Muscle layer of duodenum (tissue), 2 donors: ENCODE results near the gene DNAJC25.
A peak's percentile ranks its signal among the peaks of the same experiment; 100 is the strongest.

ENCODE experiments used
- H3K27ac ChIP-seq: one replicate; pipeline ENCODE4 v1.7.0; 2013; ENCODE audit warnings: mild to moderate bottlenecking, low read length
- H3K27me3 ChIP-seq: one replicate; pipeline ENCODE4 v1.7.0; 2013; ENCODE audit warnings: low read depth, mild to moderate bottlenecking, control low read depth, low read length
- H3K36me3 ChIP-seq, 2 donors: one replicate each; pipeline ENCODE4 v1.7.0; 2013; ENCODE audit warnings: low read length in 2 of 2, control low read depth in 1 of 2, mild to moderate bottlenecking in 1 of 2; ENCODE audit not compliant: insufficient read depth in 2 of 2, control insufficient read depth in 1 of 2
- H3K4me1 ChIP-seq, 2 donors: one replicate each; pipeline ENCODE4 v1.7.0; 2013; ENCODE audit warnings: low read length in 2 of 2, mild to moderate bottlenecking in 2 of 2, control low read depth in 1 of 2, moderate library complexity in 1 of 2; ENCODE audit not compliant: insufficient read depth in 2 of 2, control insufficient read depth in 1 of 2
- H3K4me3 ChIP-seq, 2 donors: one replicate each; pipeline ENCODE4 v1.7.0; 2013; ENCODE audit warnings: low read length in 2 of 2, low read depth in 1 of 2, mild to moderate bottlenecking in 1 of 2
- H3K9me3 ChIP-seq, 2 donors: one replicate each; pipeline ENCODE4 v1.7.0; 2013; ENCODE audit warnings: low read length in 2 of 2, control low read depth in 1 of 2, mild to moderate bottlenecking in 1 of 2; ENCODE audit not compliant: control insufficient read depth in 1 of 2
- donor health status: healthy.

Gene DNAJC25

DNA sequence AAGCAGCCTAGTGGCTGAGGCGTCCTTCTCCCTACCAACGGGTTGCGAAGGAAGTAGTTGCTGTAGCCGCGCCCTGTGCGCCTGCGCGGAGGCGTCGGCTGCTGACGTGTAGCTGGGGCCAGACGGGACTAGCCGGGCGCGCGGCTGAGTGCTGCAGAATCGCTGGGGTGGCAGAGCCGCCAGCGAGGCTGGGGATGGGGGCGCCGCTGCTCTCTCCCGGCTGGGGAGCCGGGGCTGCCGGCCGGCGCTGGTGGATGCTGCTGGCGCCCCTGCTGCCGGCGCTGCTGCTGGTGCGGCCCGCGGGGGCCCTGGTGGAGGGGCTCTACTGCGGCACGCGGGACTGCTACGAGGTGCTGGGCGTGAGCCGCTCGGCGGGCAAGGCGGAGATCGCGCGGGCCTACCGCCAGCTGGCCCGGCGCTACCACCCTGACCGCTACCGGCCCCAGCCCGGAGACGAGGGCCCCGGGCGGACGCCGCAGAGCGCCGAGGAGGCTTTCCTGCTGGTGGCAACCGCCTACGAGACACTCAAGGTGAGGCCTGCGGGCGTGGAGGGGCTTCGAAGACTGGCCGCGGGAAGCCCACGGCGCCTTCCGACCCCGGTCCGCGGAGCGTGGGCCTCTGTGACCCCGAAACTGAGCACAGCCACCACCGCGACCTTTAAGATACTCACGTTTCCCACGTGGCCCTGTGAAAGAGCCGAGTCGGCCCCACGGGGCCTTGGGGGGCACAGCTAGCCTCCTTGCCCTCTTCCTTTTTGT, at the start of gene DNAJC25:
Gene DNAJC25 (plus strand): TSS at position 121 of the 758 bp plus-strand sequence. CDS start 74 bp downstream, at position 195.
- Histone ChIP-seq H3K4me1 (peaks cover 4 to 21% of the 10 kb centered on the region in 2 donors), H3K36me3 (no peaks in the 10 kb centered on the region), H3K9me3 (no peaks in the 10 kb centered on the region), H3K27me3 (no peaks in the 10 kb centered on the region), H3K4me3 (peak within 1 kb of the TSS; percentile 91 to 92), H3K27ac (peak within 1 kb of the TSS; percentile 81)

DNA sequence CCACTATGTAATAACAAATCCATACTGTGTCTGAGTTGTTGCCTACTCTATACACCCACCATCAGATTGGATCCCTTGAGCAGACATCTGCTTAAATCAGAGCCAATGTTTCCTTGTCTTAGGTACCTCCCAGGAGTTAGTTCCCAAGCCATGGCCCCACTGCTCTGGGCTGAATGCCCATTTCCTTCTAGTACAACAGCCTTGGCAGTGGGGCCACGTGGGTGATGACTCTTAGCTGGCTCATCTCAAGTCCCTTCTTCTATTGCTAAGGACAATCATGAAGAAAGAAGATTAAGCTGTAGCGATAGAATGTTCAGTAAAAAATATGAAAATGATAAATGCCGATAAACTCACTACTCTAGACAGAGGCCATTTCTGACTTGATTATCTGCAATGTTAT, 48.2 kb upstream of the DNAJC25 start:
- H3K4me3 ChIP-seq = no peak overlapping the region
- no peak overlapping the region for H3K27ac ChIP-seq
- H3K36me3 ChIP-seq = peaks cover 49 to 62% of the 10 kb centered on the region in 2 donors
- H3K9me3 ChIP-seq = no peaks in the 10 kb centered on the region
- no peaks in the 10 kb centered on the region for H3K4me1 ChIP-seq
- H3K27me3 ChIP-seq = no peaks in the 10 kb centered on the region

DNA sequence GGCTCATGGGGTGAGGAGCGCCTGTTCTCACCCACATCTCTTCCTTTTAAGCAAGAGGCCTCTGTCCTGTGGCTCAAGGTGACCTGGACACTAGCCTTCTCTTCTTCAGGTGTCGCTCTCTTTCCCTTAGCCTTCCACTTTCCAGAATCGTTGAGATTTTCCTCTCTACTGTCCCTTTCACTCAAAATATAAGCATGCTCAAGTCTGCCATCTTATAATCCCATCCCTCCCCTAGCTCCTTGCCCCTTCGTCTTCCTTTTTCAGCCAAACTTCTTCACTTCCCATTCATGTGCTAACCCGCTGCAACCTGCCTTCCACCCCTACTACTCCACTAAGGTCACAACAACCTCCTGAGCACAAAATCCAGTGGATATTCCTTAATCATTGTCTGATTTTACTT, 44.8 kb upstream of the DNAJC25 start:
- no peak overlapping the region for H3K27ac ChIP-seq
- H3K36me3 ChIP-seq = peaks cover 32 to 41% of the 10 kb centered on the region in 2 donors
- no peaks in the 10 kb centered on the region for H3K9me3 ChIP-seq
- H3K4me3 ChIP-seq = no peak overlapping the region
- H3K27me3 ChIP-seq = no peaks in the 10 kb centered on the region
- H3K4me1 ChIP-seq = no peaks in the 10 kb centered on the region

GRCh38 chr9:111588846-111589245, 42.3 kb upstream of the DNAJC25 start:
- H3K9me3 ChIP-seq = no peaks in the 10 kb centered on the region
- no peaks in the 10 kb centered on the region for H3K27me3 ChIP-seq

GRCh38 chr9:111597852-111598732, 33.0 kb upstream of the DNAJC25 start:
- H3K9me3 ChIP-seq = no peaks in the 10 kb centered on the region

More at GRCh38 chr9:111588846-111589245, 42.3 kb upstream of the DNAJC25 start:
- no peak overlapping the region for H3K4me3 ChIP-seq
- no peak overlapping the region for H3K27ac ChIP-seq
- H3K4me1 ChIP-seq = no peaks in the 10 kb centered on the region
- peaks cover 19 to 32% of the 10 kb centered on the region in 2 donors for H3K36me3 ChIP-seq

DNA sequence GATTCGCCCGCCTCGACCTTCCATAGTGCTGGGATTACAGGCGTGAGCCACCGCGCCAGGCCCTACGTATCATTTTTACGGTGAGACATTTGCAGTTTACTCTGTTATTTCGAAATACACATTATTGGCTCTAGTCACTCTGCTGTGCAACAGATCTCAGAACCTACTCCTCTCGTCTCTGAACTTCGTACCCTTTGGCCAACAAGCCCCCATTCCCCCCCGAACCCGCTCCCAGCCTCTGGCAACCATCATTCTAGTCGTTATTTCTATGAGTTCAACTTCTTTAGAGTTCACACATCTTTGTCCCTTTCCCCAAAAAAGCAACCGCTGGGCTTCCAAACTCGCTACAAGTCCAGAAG, 32.4 kb upstream of the DNAJC25 start:
- H3K36me3 ChIP-seq = peaks cover 9 to 19% of the 10 kb centered on the region in 2 donors
- H3K9me3 ChIP-seq = no peaks in the 10 kb centered on the region
- no peaks in the 10 kb centered on the region for H3K27me3 ChIP-seq
- peak overlapping the region; percentile 82 for H3K27ac ChIP-seq
- no peaks in the 10 kb centered on the region for H3K4me1 ChIP-seq
- H3K4me3 ChIP-seq = peak overlapping the region; percentile 77 to 83

More at GRCh38 chr9:111597852-111598732, 33.0 kb upstream of the DNAJC25 start:
- Histone ChIP-seq H3K27ac (peak overlapping the region; percentile 82), H3K27me3 (no peaks in the 10 kb centered on the region), H3K4me1 (no peaks in the 10 kb centered on the region), H3K36me3 (peaks cover 9 to 22% of the 10 kb centered on the region in 2 donors), H3K4me3 (peak overlapping the region; percentile 77 to 83)

DNA sequence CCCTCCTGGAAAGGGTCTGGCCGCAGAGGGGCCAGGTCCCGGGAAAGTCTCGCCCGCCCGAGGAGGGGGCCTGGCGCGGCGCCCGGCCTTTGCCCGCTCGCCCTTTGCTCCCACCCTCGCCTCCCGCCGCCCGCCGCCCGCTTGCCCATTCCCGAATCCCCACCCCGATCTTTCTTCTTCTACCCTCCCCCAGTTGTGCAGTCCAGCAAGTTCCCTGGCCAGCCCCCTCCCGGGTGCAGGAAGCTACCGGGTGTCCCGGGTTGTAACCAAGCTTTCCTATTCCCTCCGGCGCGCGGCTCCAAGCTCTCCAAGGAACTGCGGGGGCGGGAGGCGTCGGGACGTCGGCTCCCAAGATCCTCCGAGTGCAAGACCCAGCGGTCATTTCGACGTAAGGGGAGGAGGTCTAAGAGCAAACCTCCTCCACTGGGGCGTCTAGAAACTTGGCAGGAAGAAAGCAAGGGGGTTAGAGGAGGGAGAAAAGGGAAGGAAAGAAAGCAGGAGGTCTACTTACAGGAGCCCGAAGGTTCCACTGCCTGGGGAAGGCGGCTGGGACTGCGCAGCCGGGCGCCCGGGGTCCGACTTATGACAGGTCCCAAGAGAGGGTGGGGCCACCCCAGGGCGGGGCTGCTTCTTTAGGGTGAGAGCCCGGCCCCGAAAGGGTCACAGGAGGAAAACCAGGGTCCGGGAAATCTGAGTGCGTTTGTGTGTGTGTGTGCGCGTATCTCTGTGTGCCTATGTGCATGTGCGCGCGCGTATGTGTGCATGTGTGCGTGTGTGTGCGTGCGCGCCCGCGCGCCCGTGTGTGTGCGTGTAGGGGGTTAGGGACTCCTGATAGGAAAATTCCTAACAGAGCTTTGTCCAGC, 31.8 kb upstream of the DNAJC25 start, which contains the start of gene PTGR1:
Gene PTGR1 (minus strand): TSS at position 556 of the 863 bp plus-strand sequence. CDS start 2,225 bp downstream, outside the sequence.
- peak within 1 kb of the TSS; percentile 77 to 83 for H3K4me3 ChIP-seq
- H3K9me3 ChIP-seq = no peaks in the 10 kb centered on the region
- no peaks in the 10 kb centered on the region for H3K4me1 ChIP-seq
- peaks cover 4 to 13% of the 10 kb centered on the region in 2 donors for H3K36me3 ChIP-seq
- no peaks in the 10 kb centered on the region for H3K27me3 ChIP-seq
- H3K27ac ChIP-seq = peak within 1 kb of the TSS; percentile 83

DNA sequence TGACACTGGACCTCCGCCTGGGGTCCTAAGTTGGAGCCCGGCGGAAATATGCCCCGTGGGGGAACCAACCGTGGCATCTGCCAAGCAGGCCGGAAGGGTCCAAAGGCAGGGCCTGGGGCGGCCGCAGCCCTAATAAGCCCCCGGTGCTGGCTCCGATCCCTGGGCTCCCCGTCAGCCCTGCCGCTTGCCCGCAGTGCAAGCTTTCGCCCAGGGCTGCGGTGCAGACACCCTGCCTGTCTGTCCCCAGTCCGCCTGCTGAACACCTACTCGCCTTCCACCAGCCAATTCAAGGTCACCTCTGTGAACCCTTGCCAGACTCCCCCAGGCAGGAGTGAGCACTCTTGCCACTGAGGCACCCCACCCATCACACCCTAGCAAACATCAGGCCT, 31.2 kb upstream of the DNAJC25 start:
- H3K4me1 ChIP-seq = no peaks in the 10 kb centered on the region
- no peaks in the 10 kb centered on the region for H3K27me3 ChIP-seq
- no peaks in the 10 kb centered on the region for H3K9me3 ChIP-seq
- peak overlapping the region; percentile 77 to 83 for H3K4me3 ChIP-seq
- peaks cover 4 to 13% of the 10 kb centered on the region in 2 donors for H3K36me3 ChIP-seq
- peak overlapping the region; percentile 83 for H3K27ac ChIP-seq

DNA sequence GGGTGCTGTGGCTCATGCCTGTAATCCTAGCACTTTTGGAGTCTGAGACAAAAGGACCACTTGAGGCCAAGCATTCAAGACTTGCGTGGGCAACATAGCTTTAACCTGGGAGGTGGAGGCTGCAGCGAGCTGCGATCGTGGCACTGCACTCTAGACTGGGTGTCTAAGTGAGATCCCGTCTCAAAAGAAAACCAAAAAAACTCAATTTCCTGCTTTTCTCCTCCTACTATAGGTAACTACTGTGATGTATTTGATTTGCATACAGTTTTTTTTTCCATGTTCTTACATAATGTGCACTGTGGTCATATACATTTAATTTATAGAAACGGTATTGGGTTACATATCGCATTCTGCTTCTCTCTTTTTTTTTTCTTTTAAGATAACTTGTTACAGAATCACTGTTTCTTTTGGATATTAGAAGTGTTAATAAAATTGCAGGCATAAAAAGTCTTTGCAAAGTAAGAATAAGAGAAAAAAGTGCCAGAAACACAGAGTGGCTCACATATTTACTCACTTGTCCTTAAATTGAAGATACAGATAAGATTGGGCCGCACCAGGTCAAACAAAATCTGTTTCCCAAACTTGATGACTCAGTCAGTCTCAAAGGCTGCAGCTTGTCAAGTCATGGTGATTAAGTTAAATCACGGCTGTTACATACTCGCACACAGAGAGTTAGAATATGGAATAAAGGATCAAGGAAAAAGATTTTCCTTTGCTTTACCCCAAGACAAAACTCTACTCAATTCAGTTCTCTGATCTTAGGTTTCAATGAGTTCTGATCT, 29.7 kb upstream of the DNAJC25 start:
- Histone ChIP-seq H3K36me3 (no peaks in the 10 kb centered on the region), H3K27ac (no peak overlapping the region), H3K4me3 (no peak overlapping the region), H3K4me1 (no peaks in the 10 kb centered on the region), H3K27me3 (no peaks in the 10 kb centered on the region), H3K9me3 (no peaks in the 10 kb centered on the region)

GRCh38 chr9:111603041-111603440, 28.1 kb upstream of the DNAJC25 start:
- H3K27ac ChIP-seq = no peak overlapping the region
- H3K4me1 ChIP-seq = no peaks in the 10 kb centered on the region
- H3K36me3 ChIP-seq = no peaks in the 10 kb centered on the region
- H3K4me3 ChIP-seq = no peak overlapping the region
- no peaks in the 10 kb centered on the region for H3K27me3 ChIP-seq
- no peaks in the 10 kb centered on the region for H3K9me3 ChIP-seq
